Omental fat pad (tissue), 4 donors: Measurements from ENCODE around the gene NKX1-1. TPM values are rescaled to one million over a fixed set of nuclear protein-coding genes. Genes with fewer than 3 reads are reported as not detected.

ENCODE experiments used
- ATAC-seq: fragments of 150-250 bp; one replicate; pipeline ENCODE4 v1.9.1; 2016; ENCODE audit warnings: mild to moderate bottlenecking, moderate library complexity; ENCODE audit not compliant: low FRiP score
- DNase-seq: peaks from one replicate; pipeline ENCODE4 v3.0.0-alpha.2; 2019; ENCODE audit warnings: low spot score
- CTCF ChIP-seq, 3 donors: fragments of 450-650 bp; IDR thresholded peaks; one replicate each; pipeline ENCODE4 v1.5.1; 2016 to 2017; ENCODE audit warnings: antibody characterized with exemption in 3 of 3, mild to moderate bottlenecking in 3 of 3, moderate library complexity in 2 of 3
- total RNA-seq, 4 donors: library from RNA; depleted of rRNA; stranded (reverse); fragments of >200 nt; gene quantifications; one replicate each; pipeline ENCODE4 v1.1.0, GENCODE V29; 2016

Gene NKX1-1
- total RNA-seq, 4 donors from 2014 or later, result not detected

- no peak for ATAC-seq
- no peak for TF ChIP-seq CTCF (IDR thresholded peaks at IDR 0.05)
- DNase-seq, result no peak
Observed at GRCh38 chr4:1385373-1386340, 20.6 kb downstream of the NKX1-1 start.

GRCh38 chr4:1384675-1385372 is 21.4 kb downstream of the NKX1-1 start:
- no peak for TF ChIP-seq CTCF (IDR thresholded peaks at IDR 0.05)
- no peak for DNase-seq
- ATAC-seq, result no peak

- no peak for TF ChIP-seq CTCF (IDR thresholded peaks at IDR 0.05)
- DNase-seq (no peak), ATAC-seq (no peak)
Observed at GRCh38 chr4:1383728-1384591, 22.3 kb downstream of the NKX1-1 start.

GRCh38 chr4:1382776-1383727 is 23.2 kb downstream of the NKX1-1 start:
- DNase-seq (no peak), ATAC-seq (no peak)
- TF ChIP-seq CTCF (IDR thresholded peaks at IDR 0.05), result no peak

GRCh38 chr4:1381944-1382541 is 24.2 kb downstream of the NKX1-1 start:
- DNase-seq (no peak), ATAC-seq (no peak)
- no peak for TF ChIP-seq CTCF (IDR thresholded peaks at IDR 0.05)
